ENCODE data around the gene EME2.
A peak's percentile ranks its signal among the peaks of the same experiment; 100 is the strongest.

Gene EME2

DNA sequence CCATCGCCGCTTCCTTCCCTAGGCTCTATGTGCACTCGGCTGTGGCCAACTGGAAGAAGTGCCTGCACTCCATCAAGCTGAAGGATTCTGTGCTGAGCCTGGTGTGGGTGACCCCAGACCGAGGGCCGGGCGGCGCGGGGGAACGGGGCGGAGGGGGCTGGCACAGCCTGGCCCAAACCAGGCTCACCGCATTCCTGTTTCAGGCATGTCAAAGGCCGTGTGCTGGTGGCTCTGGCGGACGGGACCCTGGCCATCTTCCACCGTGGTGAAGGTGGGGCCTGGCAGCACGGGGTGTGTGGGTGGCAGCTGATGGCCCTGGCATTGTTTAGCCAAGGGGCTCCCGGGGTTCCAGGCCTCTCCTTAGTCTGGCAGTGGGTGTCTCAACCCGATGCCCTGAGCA lies 5.9 kb upstream of the EME2 start:
- no peak for DNase-seq (ENCODE audit: low read depth)
- TF ChIP-seq CTCF (IDR thresholded peaks at IDR 0.05; ENCODE audit: low read length, missing control alignments) = no peak
- H3K4me3 ChIP-seq (replicated peaks; ENCODE audit: low read depth, low read length) = no peak overlapping the region

DNA sequence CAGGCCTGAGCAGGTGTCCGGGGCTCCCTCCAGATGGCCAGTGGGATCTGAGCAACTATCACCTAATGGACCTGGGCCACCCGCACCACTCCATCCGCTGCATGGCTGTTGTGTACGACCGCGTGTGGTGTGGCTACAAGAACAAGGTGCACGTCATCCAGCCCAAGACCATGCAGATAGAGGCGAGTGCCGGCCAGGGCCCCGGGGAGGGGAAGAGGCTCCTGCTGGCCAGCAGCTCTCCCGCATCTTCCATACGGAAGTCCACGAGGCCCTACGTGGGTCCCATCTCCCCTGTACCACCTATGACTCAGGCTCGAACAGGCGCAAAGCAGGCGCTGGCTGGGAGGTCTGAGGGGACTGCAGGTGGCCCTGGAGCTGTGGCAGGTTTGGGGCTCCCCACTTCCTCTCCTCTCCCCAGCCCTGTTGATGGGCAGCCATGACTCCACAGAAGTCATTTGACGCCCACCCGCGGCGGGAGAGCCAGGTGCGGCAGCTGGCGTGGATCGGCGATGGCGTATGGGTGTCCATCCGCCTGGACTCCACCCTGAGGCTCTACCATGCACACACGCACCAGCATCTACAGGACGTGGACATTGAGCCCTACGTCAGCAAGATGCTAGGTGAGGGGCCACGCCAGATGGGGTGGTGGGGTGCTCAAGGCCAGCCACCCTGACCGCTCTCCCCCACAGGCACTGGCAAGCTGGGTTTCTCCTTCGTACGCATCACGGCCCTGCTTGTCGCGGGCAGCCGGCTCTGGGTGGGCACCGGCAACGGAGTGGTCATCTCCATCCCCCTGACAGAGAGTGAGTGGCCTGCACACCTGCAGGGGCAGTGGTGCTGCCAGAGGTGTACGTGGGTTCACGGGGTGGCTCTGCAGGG lies 5.3 kb upstream of the EME2 start:
- DNase-seq (ENCODE audit: low read depth) = no peak
- TF ChIP-seq CTCF (IDR thresholded peaks at IDR 0.05; ENCODE audit: low read length, missing control alignments) = no peak
- no peak overlapping the region for H3K4me3 ChIP-seq (replicated peaks; ENCODE audit: low read depth, low read length)

DNA sequence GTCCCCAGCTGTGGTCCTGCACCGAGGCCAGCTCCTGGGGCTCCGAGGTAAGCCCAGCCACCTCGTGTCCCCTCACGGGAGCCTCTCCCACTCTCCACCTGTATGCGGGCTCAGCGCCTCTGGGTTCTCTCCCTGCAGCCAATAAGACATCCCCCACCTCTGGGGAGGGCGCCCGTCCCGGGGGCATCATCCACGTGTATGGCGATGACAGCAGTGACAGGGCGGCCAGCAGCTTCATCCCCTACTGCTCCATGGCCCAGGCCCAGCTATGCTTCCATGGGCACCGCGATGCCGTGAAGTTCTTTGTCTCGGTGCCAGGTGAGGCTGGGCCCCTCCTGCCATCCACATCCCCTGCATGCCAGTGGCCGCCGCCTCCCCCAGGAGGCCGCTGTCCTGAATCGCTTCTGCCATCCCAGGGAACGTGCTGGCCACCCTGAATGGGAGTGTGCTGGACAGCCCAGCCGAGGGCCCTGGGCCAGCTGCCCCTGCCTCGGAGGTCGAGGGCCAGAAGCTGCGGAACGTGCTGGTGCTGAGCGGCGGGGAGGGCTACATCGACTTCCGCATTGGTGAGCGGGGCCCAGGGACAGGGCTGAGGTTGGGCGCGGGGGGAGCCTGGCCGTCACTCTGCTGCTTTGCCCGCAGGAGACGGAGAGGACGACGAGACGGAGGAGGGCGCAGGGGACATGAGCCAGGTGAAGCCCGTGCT lies 4.4 kb upstream of the EME2 start:
- H3K4me3 ChIP-seq (replicated peaks; ENCODE audit: low read depth, low read length) = no peak overlapping the region
- TF ChIP-seq CTCF (IDR thresholded peaks at IDR 0.05; ENCODE audit: low read length, missing control alignments) = no peak

DNA sequence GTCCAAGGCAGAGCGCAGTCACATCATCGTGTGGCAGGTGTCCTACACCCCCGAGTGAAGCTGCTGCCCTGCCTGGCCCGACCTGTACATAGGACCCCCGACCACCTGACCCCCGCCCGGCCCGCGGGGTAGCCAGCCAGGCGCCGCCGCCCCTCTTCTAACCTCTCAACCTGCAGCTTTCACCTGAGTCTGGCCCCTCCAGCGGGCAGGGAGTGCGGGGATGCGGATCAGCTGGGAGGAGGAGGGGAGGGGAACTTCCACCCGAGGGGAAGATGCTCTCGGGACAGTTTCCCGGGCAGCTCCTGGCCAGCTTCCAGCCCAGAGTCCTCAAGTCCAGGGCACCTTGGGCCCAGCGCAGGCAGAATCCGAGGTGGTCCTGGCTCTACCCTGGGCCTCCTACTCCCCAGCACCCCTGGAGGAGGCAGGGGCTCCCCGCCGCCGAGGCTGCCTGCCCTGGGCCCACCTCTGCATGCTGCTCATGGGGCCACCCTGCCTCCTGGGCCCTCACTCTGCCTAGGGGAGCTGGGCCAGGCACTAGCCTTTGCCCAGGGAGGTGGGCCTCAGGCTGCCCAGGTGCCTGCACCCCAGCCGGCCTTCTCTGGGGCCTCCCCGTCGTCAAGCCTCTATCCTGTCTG lies 3.7 kb upstream of the EME2 start:
- H3K4me3 ChIP-seq (replicated peaks; ENCODE audit: low read depth, low read length) = no peak overlapping the region
- no peak for TF ChIP-seq CTCF (IDR thresholded peaks at IDR 0.05; ENCODE audit: low read length, missing control alignments)
- DNase-seq (ENCODE audit: low read depth) = no peak

More for the DNA sequence above, 4.4 kb upstream of the EME2 start:
- DNase-seq (ENCODE audit: low read depth) = no peak

DNA sequence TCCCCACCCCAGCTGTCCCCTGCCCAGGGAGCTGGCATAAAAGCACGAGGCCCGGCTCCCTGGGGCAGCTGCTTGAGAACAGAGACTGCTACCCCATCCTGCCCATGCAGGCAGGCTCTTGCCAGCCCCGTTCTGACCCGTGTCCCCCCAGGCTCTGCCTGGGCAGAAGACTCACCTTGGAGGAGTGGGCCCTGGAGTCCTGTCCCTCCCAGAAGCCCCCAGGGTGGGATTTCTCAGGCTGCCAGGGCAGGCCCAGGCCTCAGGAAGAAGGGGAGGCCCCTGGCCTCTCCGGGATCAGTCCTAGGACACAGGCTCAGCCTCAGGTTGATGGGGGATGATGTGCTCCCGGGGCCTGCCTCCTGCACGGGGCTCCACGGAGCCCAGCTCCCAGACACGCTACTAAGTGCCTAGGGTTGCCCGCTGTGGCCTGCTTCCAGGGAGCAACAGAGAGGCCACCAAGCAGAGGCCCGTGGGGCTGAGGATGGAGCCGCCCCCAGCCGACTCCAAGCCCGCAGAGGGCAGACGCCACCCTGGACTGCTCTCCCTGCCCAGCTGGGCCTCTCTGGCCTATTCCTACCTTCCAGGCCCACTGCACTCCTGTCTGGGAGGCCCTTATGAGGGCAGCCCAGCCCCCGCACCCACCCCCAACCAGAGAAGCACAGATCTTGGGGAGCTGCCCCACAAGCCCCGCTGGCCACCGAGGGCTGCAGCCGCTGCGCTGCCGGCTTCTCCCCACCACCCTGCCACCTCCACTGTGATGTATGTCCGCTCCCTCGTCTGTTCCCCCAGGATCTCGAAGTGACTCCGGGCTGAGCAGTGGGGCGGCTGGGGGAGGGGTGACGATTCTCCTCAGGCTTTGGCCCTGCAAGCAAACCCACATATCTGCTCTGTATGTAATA lies 3.0 kb upstream of the EME2 start:
- DNase-seq (ENCODE audit: low read depth) = no peak
- TF ChIP-seq CTCF (IDR thresholded peaks at IDR 0.05; ENCODE audit: low read length, missing control alignments) = no peak
- peak overlapping the region; percentile 74 for H3K4me3 ChIP-seq (replicated peaks; ENCODE audit: low read depth, low read length)

All from fibroblast of pulmonary artery (primary cell).